ENCODE results near the gene SPOCK3. TPM values are rescaled to one million over a fixed set of nuclear protein-coding genes. Genes with fewer than 3 reads are reported as not detected.
"Not testable (repeated sequence)": the region's sequence is repeated elsewhere in the genome, so short reads cannot be mapped to it uniquely, and the experiment has no call there.

Gene SPOCK3
- 0.90 TPM for polyA plus RNA-seq (ENCODE audit: insufficient read length)

GRCh38 chr4:167234316-167234881, at the start of gene SPOCK3:
Gene SPOCK3 (minus strand): TSS chr4:167234494.
- DNase-seq: peak; percentile 42

- DNase-seq: no peak
Observed at GRCh38 chr4:167282171-167282864, 48.0 kb upstream of the SPOCK3 start.

GRCh38 chr4:167281545-167281944, 47.3 kb upstream of the SPOCK3 start:
- not testable (repeated sequence) for DNase-seq

- no peak for DNase-seq
Observed at GRCh38 chr4:167274351-167274750, 40.1 kb upstream of the SPOCK3 start.

- DNase-seq: no peak
Observed at GRCh38 chr4:167265231-167265630, 30.9 kb upstream of the SPOCK3 start.

DNA sequence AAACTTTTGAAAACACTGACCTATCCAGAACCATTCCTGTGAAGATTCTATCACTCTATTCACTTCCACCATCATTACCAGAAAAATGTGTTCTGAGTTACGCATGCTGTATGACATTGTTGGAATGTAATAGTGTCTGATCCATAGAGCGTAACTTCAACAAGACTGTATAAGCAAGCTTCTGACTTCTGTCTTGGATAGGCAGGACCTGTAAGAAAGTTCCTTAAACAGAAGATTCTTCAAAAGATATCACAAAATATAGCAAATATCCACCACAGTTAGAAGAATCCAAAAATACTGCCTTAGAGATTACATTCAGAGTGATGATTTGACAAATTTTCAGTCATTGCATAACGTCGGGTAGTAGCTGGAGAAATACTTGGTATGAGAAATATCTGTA, 14.0 kb upstream of the SPOCK3 start:
- no peak for DNase-seq

GRCh38 chr4:167239627-167240026, 5.3 kb upstream of the SPOCK3 start:
- no peak for DNase-seq

DNA sequence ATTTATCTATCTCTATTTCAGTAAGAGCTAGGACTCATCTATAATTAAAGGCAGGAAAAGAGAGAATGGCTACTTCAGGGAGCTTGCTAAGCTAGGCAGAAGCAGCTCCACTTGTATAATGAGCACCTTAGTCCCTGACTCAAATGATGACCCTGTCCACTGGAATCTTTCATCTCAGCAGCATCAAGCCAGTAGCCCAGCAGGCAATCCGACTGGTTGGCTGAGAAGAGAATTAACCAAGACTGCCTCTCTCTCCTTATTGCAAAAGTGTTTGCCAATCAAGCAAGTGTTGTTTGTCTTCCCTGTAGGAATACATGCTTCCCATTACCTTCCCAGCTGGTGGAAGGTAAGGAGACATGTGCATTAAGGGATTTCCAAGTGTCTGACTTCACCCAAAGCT, 3.9 kb upstream of the SPOCK3 start:
- no peak for DNase-seq

DNA sequence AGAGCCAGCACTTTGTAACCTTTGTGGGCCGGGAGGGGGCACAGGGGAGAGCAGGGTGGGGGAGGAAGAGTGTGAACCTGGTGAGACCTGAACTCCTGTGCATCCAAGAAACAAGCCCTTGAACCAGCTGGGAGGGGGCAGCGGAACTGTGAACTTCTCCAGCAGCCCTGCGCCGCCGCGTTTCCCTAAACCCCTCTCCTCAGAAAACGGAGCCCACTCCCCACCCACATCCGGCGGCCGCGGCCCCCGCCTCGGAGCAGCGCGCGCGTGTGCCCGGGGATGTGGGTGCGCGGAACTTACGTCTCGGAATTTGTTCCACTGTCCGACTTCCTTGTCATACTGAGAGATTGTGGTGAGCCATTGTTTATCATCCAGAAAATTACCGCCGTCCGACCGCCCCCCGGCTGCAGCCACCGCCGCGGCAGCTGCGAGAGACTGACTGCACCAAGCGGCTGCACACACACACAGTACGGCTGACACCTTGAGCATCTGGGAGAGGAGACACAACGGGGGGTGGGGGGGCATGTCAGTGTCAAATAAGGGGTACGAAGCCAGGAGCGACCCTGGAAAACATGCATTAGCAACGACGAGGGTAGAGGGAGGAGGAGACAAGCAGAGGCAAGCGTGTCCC, 494 bp downstream of the SPOCK3 start:
- peak; percentile 14 for DNase-seq

DNA sequence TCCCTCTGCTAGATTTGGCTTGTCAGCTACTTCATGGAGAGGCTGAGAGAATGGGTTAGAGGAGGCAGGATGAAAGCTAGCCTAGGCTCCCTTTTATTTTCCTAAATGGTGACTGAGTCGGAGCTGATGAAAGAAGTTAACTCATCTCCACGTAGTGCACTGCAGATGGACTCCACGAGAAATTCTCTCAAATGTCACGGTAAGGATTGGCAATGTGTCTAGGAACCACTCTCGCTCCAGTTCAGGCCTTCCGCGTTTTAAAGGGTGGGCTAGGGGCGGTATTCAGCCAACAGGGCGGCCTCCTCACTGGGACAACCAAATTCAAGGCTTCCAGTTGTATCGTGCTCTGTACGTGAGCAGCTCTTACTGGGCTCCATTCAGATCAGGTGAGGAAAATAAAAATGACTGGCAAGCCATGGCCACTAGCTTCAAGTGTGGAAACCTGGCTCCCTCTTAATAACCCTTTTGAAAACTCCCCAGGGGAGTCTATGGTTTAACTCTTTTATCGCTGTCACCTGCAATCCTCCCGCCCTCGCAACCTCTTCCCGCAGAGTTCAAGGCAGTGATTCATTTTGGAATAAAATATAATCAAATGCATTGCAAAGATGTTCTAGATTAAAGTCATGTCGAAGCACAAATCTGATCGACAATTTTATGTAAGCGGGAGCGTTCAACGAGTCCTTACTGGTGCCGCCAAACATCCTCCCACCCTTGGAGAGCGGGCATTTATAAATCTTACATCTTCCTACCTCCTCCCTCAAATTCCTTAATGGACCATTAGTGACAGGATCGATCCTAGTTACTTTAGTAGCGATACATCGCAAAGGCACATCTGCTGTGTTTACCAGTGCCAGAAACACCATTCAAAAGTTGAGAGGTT, 1.2 kb downstream of the SPOCK3 start:
- DNase-seq: no peak

- DNase-seq: no peak
Observed at GRCh38 chr4:167230744-167231143, 3.5 kb downstream of the SPOCK3 start.

- no peak for DNase-seq
Observed at GRCh38 chr4:167222099-167222498, 12.2 kb downstream of the SPOCK3 start.

DNA sequence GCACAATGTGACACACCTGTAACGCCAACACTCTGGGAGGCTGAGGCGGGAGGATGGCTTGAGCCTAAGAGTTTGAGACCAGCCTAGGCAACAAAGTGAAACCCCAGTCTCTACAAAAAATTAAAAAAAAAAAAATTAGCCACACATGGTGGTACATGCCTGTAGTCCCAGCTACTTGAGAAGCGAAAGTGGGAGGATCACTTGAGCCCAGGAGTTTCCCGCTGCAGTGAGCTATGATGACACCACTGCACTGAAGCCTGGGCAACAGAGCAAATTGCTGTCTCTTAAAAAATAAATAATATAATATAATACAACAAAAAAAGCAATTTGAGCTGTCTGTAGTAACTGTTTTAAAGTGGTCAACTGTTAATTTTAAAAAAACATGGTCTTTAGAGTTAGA, 13.2 kb downstream of the SPOCK3 start:
- DNase-seq: no peak

- no peak for DNase-seq
Observed at GRCh38 chr4:167218022-167218608, 16.2 kb downstream of the SPOCK3 start.

DNA sequence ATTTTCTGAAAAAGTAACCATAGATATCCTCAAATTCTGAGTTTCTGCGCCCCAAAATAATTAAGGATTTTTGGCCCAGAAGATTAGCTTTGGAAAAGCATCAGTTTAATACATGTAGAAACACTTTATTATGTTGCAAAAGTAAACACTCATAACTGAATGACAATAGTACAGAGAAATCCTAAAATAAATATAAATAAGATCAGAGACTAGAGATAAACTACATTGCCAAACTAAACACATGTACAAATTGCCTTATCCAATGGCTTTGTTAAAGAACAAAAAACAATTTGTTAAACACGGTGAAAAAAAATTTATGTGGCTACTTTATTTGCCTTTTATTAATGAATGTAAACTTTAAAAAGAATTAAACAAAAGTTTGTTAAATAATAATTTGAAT, 17.5 kb downstream of the SPOCK3 start:
- no peak for DNase-seq

DNA sequence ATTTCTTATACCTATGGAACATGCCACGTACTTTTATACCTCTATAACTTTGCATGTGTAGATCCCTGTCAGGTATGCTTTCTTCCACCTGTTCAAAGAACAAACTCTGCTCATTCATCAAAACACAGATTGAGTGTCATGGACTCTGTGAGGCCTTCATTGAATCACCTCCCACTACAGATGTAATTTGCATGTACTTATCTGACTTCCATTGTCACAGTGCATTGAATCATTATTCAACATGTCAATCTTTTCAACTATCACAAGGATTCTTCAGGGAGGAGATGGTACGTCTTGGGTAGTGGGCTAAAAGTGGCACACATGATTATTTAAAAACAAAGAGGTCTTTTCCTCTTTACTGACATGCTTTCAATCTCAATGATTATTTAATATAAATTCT, 24.1 kb downstream of the SPOCK3 start:
- no peak for DNase-seq

- DNase-seq: no peak
Observed at GRCh38 chr4:167196344-167197012, 37.8 kb downstream of the SPOCK3 start.

DNA sequence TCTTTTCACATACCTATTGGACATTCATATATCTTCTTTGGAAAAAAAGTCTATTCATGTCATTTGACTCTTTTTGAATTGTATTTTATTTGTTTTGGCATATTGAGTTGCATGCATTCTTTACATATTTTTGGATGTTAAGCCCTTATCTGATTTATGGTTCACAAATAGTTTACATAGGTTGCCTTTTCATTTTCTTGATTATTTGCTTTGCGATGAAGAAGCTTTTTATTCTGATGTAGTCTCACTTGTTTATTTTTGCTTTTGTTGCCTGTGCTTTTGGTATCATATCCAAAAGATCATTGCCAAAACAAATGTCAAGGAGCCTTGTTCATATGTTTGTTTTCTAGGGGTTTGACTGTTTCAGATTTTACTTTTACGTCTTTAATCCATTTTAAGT, 43.9 kb downstream of the SPOCK3 start:
- no peak for DNase-seq

DNA sequence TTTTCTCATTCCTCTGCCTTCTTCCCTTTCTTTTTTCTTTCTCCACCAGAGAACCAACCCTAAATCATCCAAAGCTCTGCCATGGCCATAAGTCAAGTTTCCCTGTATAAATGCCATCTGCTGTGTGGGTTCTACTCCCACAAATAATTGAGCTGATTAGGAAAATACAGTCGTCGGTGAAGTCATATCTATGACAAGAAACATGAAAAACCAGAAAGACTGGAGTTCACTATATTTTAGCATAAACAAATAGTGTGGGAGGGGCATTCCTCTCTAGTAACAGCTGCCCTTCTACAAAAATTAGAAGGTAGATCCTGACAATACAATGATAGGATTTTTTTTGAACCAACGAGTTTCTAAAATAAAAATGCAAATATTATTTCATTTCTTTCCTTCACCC, 48.8 kb downstream of the SPOCK3 start:
- DNase-seq: no peak

DNA sequence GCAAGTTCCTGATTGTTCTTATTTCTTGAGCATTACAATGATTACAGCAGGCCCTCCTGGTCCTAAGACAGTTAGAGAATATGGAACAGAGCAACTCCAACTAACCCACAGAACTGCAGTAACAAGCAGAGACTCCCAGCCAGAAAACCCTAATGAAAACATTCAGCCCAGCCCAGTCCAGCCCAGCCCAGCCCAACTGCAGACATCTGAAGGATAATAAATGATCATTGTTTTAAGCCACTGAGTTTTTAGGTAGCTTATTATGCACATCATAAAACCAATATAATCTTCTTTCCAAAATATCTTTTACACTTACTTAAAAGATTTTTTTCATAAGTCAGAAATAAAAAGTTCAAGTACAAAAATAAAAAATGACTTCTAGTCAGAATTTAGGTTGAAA, 51.3 kb downstream of the SPOCK3 start:
- DNase-seq: no peak

GRCh38 chr4:167177925-167178324, 56.4 kb downstream of the SPOCK3 start:
- no peak for DNase-seq

- DNase-seq: no peak
Observed at GRCh38 chr4:167176723-167177367, 57.4 kb downstream of the SPOCK3 start.
